A549 treated with RU486 at 1 μM for 4 hours (cell line): ENCODE results near the gene ASTE1. TPM values are rescaled to one million over a fixed set of nuclear protein-coding genes. Genes with fewer than 3 reads are reported as not detected.

Experiments
- total RNA-seq: library from RNA; stranded (reverse); fragments of 200-300 nt; extraction: Qiagen RNA extraction; gene quantifications from 5 replicates; pipeline ENCODE4 v1.2.3, GENCODE V29; 2022; ENCODE audit warnings: low read depth

Gene ASTE1
- total RNA-seq, result 4.4 to 5.3 TPM (median 4.5 TPM) in 5 replicates

GRCh38 chr3:131026321-131027151 lies at the start of gene ASTE1, which contains the start of gene NEK11:
Gene ASTE1 (minus strand): TSS chr3:131026825. CDS start chr3:131025306, 1,519 bp downstream.
Gene NEK11 (plus strand): TSS chr3:131026877. CDS start chr3:131029709, 2,832 bp downstream.

Other genes starting within 250 kb of the ASTE1 start
- gene ATP2C1, start 132.7 kb downstream of the ASTE1 start, total RNA-seq, result 19.6 to 33.0 TPM (median 30.7 TPM) in 5 replicates
- gene NEK11, start 52 bp upstream of the ASTE1 start, total RNA-seq, result 3.8 to 5.2 TPM (median 4.0 TPM) in 5 replicates